HepG2 (cell line): ENCODE results near the gene TFF2. TPM values are rescaled to one million over a fixed set of nuclear protein-coding genes. Genes with fewer than 3 reads are reported as not detected.

Source experiments
- ATAC-seq: fragments of 200-7000 bp; cut with Tn5 transposase; 3 replicates; pipeline ENCODE4 v1.9.1; 2020; ENCODE audit warnings: mild to moderate bottlenecking, moderate library complexity
- BruUV-seq: library from RNA; stranded (reverse); fragments of 400-500 nt; replicated peaks from 2 replicates; lab custom pipeline; 2021; lab: Mats Ljungman, UMichigan
- CTCF ChIA-PET: fragments of 300-600 bp; formaldehyde crosslinking; extraction: SDS; loops from one replicate; lab custom pipeline; 2021; ENCODE audit warnings: low total read pairs, inconsistent platforms, low intra/inter-chr PET ratio; lab: Yijun Ruan, JAX
- POLR2A ChIA-PET: fragments of 350-600 bp; sonication (Branson Sonifier 250); formaldehyde crosslinking; loops from one replicate; lab custom pipeline; 2020; ENCODE audit warnings: antibody characterized with exemption, inconsistent platforms; lab: Yijun Ruan, JAX
- DNase-seq: peaks from one replicate; pipeline ENCODE4 v3.0.0-alpha.2; 2015; ENCODE audit warnings: low spot score
- FAIRE-seq: peaks from 3 replicates; lab custom pipeline; 2011; peaks lifted over from hg19 to GRCh38; lab: Jason Lieb, UNC
- H2AFZ ChIP-seq: one replicate; pipeline ENCODE4 v1.6.1; 2011; ENCODE audit warnings: low read length, inconsistent platforms
- H3K27ac ChIP-seq: fragments of 300-600 bp; 3 replicates; pipeline ENCODE4 v1.8.0; 2011; ENCODE audit warnings: mixed run types, mild to moderate bottlenecking, mixed read lengths, low read length, inconsistent platforms; ENCODE audit not compliant: insufficient read depth; ENCODE audit errors: extremely low read length
- H3K27me3 ChIP-seq, 2 experiments: fragments of 200-600 bp in 1 of 2; 2 replicates in 1 of 2; 3 replicates in 1 of 2; pipeline versions ENCODE4 v1.6.0 to v1.8.0; 2011; ENCODE audit warnings: low read length in 2 of 2, mild to moderate bottlenecking in 2 of 2, moderate library complexity in 2 of 2, inconsistent platforms in 1 of 2; ENCODE audit not compliant: insufficient read depth in 2 of 2, control insufficient read depth in 1 of 2
- H3K36me3 ChIP-seq, 2 experiments: fragments of 200-600 bp in 1 of 2; replicated peaks in 1 of 2; 2 replicates in 1 of 2; 3 replicates in 1 of 2; pipeline versions ENCODE4 v1.5.1 to v1.8.0; 2011; ENCODE audit warnings: low read length in 2 of 2, inconsistent platforms in 1 of 2; ENCODE audit not compliant: insufficient read depth in 2 of 2, control insufficient read depth in 1 of 2
- H3K4me1 ChIP-seq: 2 replicates; pipeline ENCODE4 v1.5.1; 2012; ENCODE audit warnings: low read length, inconsistent platforms; ENCODE audit not compliant: insufficient read depth
- H3K4me2 ChIP-seq: 2 replicates; pipeline ENCODE4 v1.6.0; 2011; ENCODE audit warnings: low read depth, low read length, inconsistent platforms
- H3K4me3 ChIP-seq, 3 experiments: fragments of 200-600 bp in 1 of 3; sonication (generic), shearing (Covaris generic) in 1 of 3; replicated peaks in 1 of 3; 2 replicates each; pipeline ENCODE4 v1.5.1; 2011 to 2016; ENCODE audit warnings: low read length in 3 of 3, inconsistent platforms in 2 of 3, low read depth in 2 of 3, mild to moderate bottlenecking in 2 of 3, control low read depth in 1 of 3, mixed read lengths in 1 of 3; ENCODE audit not compliant: insufficient read depth in 1 of 3
- H3K79me2 ChIP-seq: one replicate; pipeline ENCODE4 v1.6.1; 2011; ENCODE audit warnings: low read length, inconsistent platforms; ENCODE audit not compliant: insufficient read depth
- H3K9ac ChIP-seq: 2 replicates; pipeline ENCODE4 v1.6.0; 2011; ENCODE audit warnings: mild to moderate bottlenecking, low read depth, low read length, inconsistent platforms; ENCODE audit not compliant: insufficient read depth
- H3K9me3 ChIP-seq: 2 replicates; pipeline ENCODE4 v1.5.1; 2012; ENCODE audit warnings: mild to moderate bottlenecking, low read length
- H4K20me1 ChIP-seq: 2 replicates; pipeline ENCODE4 v1.6.0; 2011; ENCODE audit warnings: inconsistent platforms, mild to moderate bottlenecking, low read length, moderate library complexity; ENCODE audit not compliant: insufficient read depth
- BCLAF1 ChIP-seq: fragments of 450-650 bp; IDR thresholded peaks from 2 replicates; pipeline ENCODE4 v1.6.1; 2017; ENCODE audit warnings: mild to moderate bottlenecking
- CCAR2 ChIP-seq: fragments of 200-400 bp; formaldehyde crosslinking; optimal IDR thresholded peaks from 2 replicates; pipeline ENCODE3; 2018; ENCODE audit warnings: low read depth, mild to moderate bottlenecking, low read length, moderate library complexity
- JUND ChIP-seq: sonication (generic); formaldehyde crosslinking; IDR thresholded peaks from 2 replicates; pipeline ENCODE4 v1.8.0; 2022; ENCODE audit warnings: mild to moderate bottlenecking, missing genetic modification reagents
- MTF1 ChIP-seq: sonication (generic); formaldehyde crosslinking; IDR thresholded peaks from 2 replicates; pipeline ENCODE4 v1.5.0; 2020; ENCODE audit warnings: missing genetic modification reagents
- NBN ChIP-seq: fragments of 450-650 bp; conservative IDR thresholded peaks from 2 replicates; pipeline ENCODE4 v1.6.1; 2017
- NR1H2 ChIP-seq: sonication (generic); formaldehyde crosslinking; IDR thresholded peaks from 2 replicates; pipeline ENCODE4 v1.8.1; 2022; ENCODE audit warnings: low read depth, missing genetic modification reagents, borderline replicate concordance
- RFX5 ChIP-seq: IDR thresholded peaks from 2 replicates; pipeline ENCODE4 v1.6.1; 2011; ENCODE audit warnings: low read depth, low read length, improper control_type of control experiment
- SMAD3 ChIP-seq: sonication (generic); formaldehyde crosslinking; IDR thresholded peaks from 2 replicates; pipeline ENCODE4 v1.4.0; 2020; ENCODE audit warnings: missing genetic modification reagents
- TERF1 ChIP-seq: sonication (generic); formaldehyde crosslinking; IDR thresholded peaks from 2 replicates; pipeline ENCODE4 v1.8.0; 2022; ENCODE audit warnings: mild to moderate bottlenecking, missing genetic modification reagents, moderate library complexity
- TRIM22 ChIP-seq: fragments of 450-650 bp; IDR thresholded peaks from 2 replicates; pipeline ENCODE4 v1.6.1; 2017
- ZNF687 ChIP-seq: sonication (generic); formaldehyde crosslinking; IDR thresholded peaks from 2 replicates; pipeline ENCODE4 v1.5.1; 2020; ENCODE audit warnings: mild to moderate bottlenecking, missing genetic modification reagents, moderate library complexity
- ZSCAN9 ChIP-seq: IDR thresholded peaks from 2 replicates; pipeline ENCODE4 v1.6.1; 2016; ENCODE audit warnings: borderline replicate concordance
- WGBS: methylation state at CpG from one replicate; pipeline ENCODE4 v1.1.6; 2017; ENCODE audit warnings: low lambda C conversion rate; 5-methylcytosine and 5-hydroxymethylcytosine counted together
- in situ Hi-C: cut with HindIII; loops from 2 replicates; pipeline ENCODE4 v1.10.0; 2017; ENCODE audit warnings: low pct_unique_long_range_greater_than_20kb; ENCODE audit not compliant: extremely low pct_ligation_motif_present
- intact Hi-C: fragments of 100-400 bp; cut with micrococcal nuclease; formaldehyde crosslinking; loops from one replicate; pipeline ENCODE4 v1.10.0; 2022; ENCODE audit not compliant: unreplicated experiment
- polyA plus RNA-seq, 8 experiments: library from polyadenylated mRNA; depleted of rRNA in 3 of 8; stranded (reverse) in 7 of 8; unstranded in 1 of 8; fragments of >200 nt; fragmentation: Illumina TruSeq in 4 of 8; extraction: Trizol in 4 of 8; gene quantifications; 2 replicates each; pipeline versions ENCODE4 v1.2.1 to v1.2.3, GENCODE V29; 2011 to 2016; ENCODE audit warnings: low read depth in 4 of 8, missing spikeins in 1 of 8, mixed read lengths in 1 of 8; ENCODE audit not compliant: insufficient read depth in 1 of 8
- total RNA-seq, 5 experiments: library from RNA; depleted of rRNA; stranded (reverse); fragments of >200 nt; fragmentation: Illumina TruSeq; extraction: Trizol; gene quantifications; 2 replicates each; pipeline ENCODE4 v1.2.3, GENCODE V29; 2016; ENCODE audit warnings: low read depth in 1 of 5
- TF ChIP-seq, protein P1 (sequence below): sonication (generic); formaldehyde crosslinking; IDR thresholded peaks from 2 replicates; pipeline ENCODE4 v1.5.0; 2020; ENCODE audit warnings: mild to moderate bottlenecking, low read depth, missing genetic modification reagents, borderline replicate concordance

The TFF2 gene
- total and polyA plus RNA-seq, 2 of the 13 experiments (the other 11 are each of a cell fraction or from before 2014, with no cell fraction given): 1.5 TPM; not detected in 1

DNA sequence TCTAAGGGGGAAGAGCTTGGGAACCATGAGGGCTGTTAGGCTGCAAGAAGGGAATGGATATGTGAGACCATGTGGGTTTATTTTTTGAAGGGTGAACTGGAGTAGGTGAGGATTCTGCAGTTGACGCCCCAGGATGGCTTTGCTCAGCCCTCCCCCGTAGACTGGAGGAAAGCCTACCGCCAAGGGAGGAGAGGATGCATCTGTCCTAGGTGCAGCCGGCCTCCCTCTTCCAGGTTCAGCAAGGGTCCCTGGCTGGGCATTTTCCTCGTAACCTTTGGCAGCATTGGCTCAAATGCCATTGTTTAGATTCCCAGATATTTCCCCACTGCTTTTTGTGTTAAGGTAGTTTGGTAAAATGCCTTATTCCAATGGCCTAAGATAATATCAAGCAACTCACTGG is 52.1 kb downstream of the TFF2 start:
- Histone ChIP-seq H2AFZ (no peak overlapping the region), H3K4me2 (no peak overlapping the region), H3K36me3 (no peaks in the 10 kb centered on the region), H3K9ac (no peak overlapping the region), H3K4me3 (no peak overlapping the region), H3K27me3 (peaks cover 5 to 47% of the 10 kb centered on the region in 2 experiments; a peak in 3 of 5 replicates), H3K27ac (no peak overlapping the region), H3K79me2 (no peaks in the 10 kb centered on the region), H3K4me1 (no peaks in the 10 kb centered on the region), H3K9me3 (no peaks in the 10 kb centered on the region), H4K20me1 (no peaks in the 10 kb centered on the region; the same call in 1 of the 2 replicates)
- ATAC-seq: no peak
- DNase-seq: no peak
- BruUV-seq: no TSS peak
- in situ Hi-C loops (no loop called here), intact Hi-C loops (no loop called here)
- TF ChIP-seq TRIM22 (no peak), JUND (CRISPR knock-in tag) (no peak), ZNF687 (CRISPR knock-in tag) (no peak), NBN (no peak), TERF1 (CRISPR knock-in tag) (no peak), NR1H2 (CRISPR knock-in tag) (no peak), ZSCAN9 (no peak), SMAD3 (no peak), RFX5 (no peak), MTF1 (CRISPR knock-in tag) (no peak), BCLAF1 (no peak), CCAR2 (no peak)
- TF ChIP-seq, protein P1, sequence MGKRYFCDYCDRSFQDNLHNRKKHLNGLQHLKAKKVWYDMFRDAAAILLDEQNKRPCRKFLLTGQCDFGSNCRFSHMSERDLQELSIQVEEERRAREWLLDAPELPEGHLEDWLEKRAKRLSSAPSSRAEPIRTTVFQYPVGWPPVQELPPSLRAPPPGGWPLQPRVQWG: no peak
- 7% methylated on average over 2 of the region's 5 CpGs for WGBS
- FAIRE-seq: no peak
- CTCF ChIA-PET: no interaction called here
- POLR2A ChIA-PET: no interaction called here
